Heart right ventricle (tissue), 16 donors: ENCODE results near the gene PHLDA3. TPM values are rescaled to one million over a fixed set of nuclear protein-coding genes. Genes with fewer than 3 reads are reported as not detected.
"Not testable (repeated sequence)": the region's sequence is repeated elsewhere in the genome, so short reads cannot be mapped to it uniquely, and the experiment has no call there.

Experiments used
- ATAC-seq, 8 donors: fragments of 200-7000 bp; cut with Tn5 transposase; one replicate each; pipeline ENCODE4 v1.9.1; 2020; ENCODE audit warnings: mild to moderate bottlenecking in 8 of 8, moderate library complexity in 8 of 8, moderate number of reproducible peaks in 1 of 8
- DNase-seq, 2 donors: peaks; one replicate each; pipeline ENCODE4 v3.0.0-alpha.2; 2020
- H3K27ac ChIP-seq, 10 donors: fragments of 200-600 bp; sonication (generic) in 2 of 10; one replicate each; pipeline versions ENCODE4 v1.5.0 to v1.8.0; 2020 to 2022; ENCODE audit warnings: mild to moderate bottlenecking in 3 of 10
- H3K27me3 ChIP-seq, 7 donors: fragments of 200-600 bp; one replicate each; pipeline ENCODE4 v1.8.0; 2021 to 2022; ENCODE audit warnings: mild to moderate bottlenecking in 2 of 7
- H3K36me3 ChIP-seq, 9 donors: fragments of 200-600 bp; sonication (generic) in 1 of 9; one replicate each; pipeline versions ENCODE4 v1.5.0 to v1.8.0; 2020 to 2022; ENCODE audit warnings: mild to moderate bottlenecking in 2 of 9
- H3K4me1 ChIP-seq, 9 donors: fragments of 200-600 bp; sonication (generic) in 1 of 9; one replicate each; pipeline versions ENCODE4 v1.5.0 to v1.8.0; 2020 to 2022; ENCODE audit warnings: mild to moderate bottlenecking in 4 of 9
- H3K4me3 ChIP-seq, 10 donors: fragments of 200-600 bp; sonication (generic) in 2 of 10; one replicate each; pipeline versions ENCODE4 v1.5.0 to v1.8.0; 2020 to 2022; ENCODE audit warnings: mild to moderate bottlenecking in 7 of 10, moderate library complexity in 2 of 10
- H3K9me3 ChIP-seq, 11 donors: fragments of 200-600 bp in 10 of 11; sonication (generic) in 2 of 11; one replicate each; pipeline versions ENCODE4 v1.5.0 to v1.8.0; 2013 to 2022; ENCODE audit warnings: mild to moderate bottlenecking in 2 of 11, control low read depth in 1 of 11, moderate library complexity in 1 of 11
- WGBS, 2 donors: extraction: QIAGEN DNeasy Blood & Tissue Kit; methylation state at CpG; one replicate each; pipeline ENCODE4 v1.1.7; 2013; ENCODE audit warnings: inconsistent platforms in 1 of 2; 5-methylcytosine and 5-hydroxymethylcytosine counted together
- intact Hi-C, 10 donors: fragments of 100-400 bp; cut with DNase I; formaldehyde crosslinking; loops; one replicate each; pipeline versions ENCODE4 v1.11.1 to v1.14.2; 2022
- polyA plus RNA-seq, 2 donors: library from polyadenylated mRNA; stranded (reverse); fragments of 200-250 nt; gene quantifications; one replicate each; pipeline ENCODE4 v1.2.3, GENCODE V29; 2013
- total RNA-seq, 10 donors: library from RNA; stranded (reverse); fragmentation: NEBNext Ultra II Directional in 3 of 10; extraction: Animal tissue kit (Norgen Biotek cat#: 25700) in 3 of 10; gene quantifications; one replicate each; pipeline versions ENCODE4 v1.2.1 to v1.2.4, GENCODE V29; 2021 to 2023
- TF ChIP-seq, protein P1 (sequence below), 9 donors: fragments of 200-600 bp; sonication (generic) in 2 of 9; IDR thresholded peaks; one replicate each; pipeline versions ENCODE4 v1.5.0 to v1.8.0; 2021 to 2022; ENCODE audit warnings: antibody characterized with exemption in 9 of 9, mild to moderate bottlenecking in 5 of 9, moderate library complexity in 1 of 9
- donor health status: Arrhythmogenic right ventricular cardiomyopathy.
- donor health status: ischemic (EF 13 %, LVEDD 7.1; RV severe dilation, severe dysfunction).
- donor health status: healthy with polysubstance abuse.
- donor health status: DM: no; HTN: yes; CAD: no.
- donor health status: DM: no; HTN: no; CAD: no.
- donor health status: ischemic (EF 25% LVEDD 6.9; RV normal size, moderate dysfunction).
- donor health status: ischemic (EF 25% LVEDD 5.7; RV mildly dilated, moderate dysfunction).
- donor health status: healthy.
- donor health status: DM: yes; HTN: yes; CAD: no.
- donor health status: Ischemic cardiomyopathy.
- donor health status: ischemic (EF 35%, LVEDD 5.7; RV mildly dilated, moderate dysfunction).
- donor health status: nonischemic (EF 11% LVEDD 7.7; RV severe dilation, severe dysfunction).
- donor health status: DM: yes; HTN: yes; CAD: no.
- donor health status: PGD.
- donor health status: ischemic (EF 29% LVEDD 5.4; RV normal size, mild dysfunction).
- donor health status: nonischemic (EF 23%, LVEDD 6.1; RV moderate dilation, normal function).

PHLDA3 gene
- total and polyA plus RNA-seq, 12 donors, result 14.4 to 40.0 (median 23.6) TPM

DNA sequence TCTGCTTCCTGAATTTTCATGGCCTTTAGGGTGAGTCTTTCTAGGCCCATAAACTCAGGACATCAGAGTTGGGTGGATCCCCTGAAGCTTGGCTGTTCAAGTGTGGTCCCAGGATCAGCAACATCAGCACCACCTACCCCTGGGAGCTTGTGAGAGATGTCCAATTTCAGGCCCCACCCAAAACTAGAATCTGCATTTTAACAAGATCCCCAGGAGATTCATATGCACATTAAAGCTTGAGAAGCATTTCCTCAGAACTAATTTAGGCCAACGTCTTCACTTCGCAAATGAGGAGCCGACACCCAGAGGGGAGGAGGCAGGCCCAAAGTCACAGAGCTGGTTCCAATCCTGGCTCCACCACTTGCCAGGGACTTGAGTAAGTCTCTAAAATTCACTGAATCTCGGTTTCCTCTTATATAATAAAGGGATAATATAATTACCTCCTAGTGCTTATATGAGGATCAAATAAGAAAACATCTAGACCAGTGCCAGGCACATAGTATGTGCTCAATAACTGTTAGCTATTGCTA, 10.3 kb upstream of the PHLDA3 start:
- no peaks in the 10 kb centered on the region for H3K9me3 ChIP-seq
- no peak overlapping the region for H3K4me3 ChIP-seq
- peak overlapping the region in 6 of 10 donors; percentile 46 to 81 (median 73) for H3K27ac ChIP-seq
- no peak for ATAC-seq
- intact Hi-C loops, result loop anchor here in 2 of 10 donors (1.0 to 5.0 kb wide), 2 partner anchors 31 to 42 kb away; no protein-coding TSS in a partner anchor
- peaks cover 9 to 38% (median 27%) of the 10 kb centered on the region in 9 donors for H3K4me1 ChIP-seq
- 76% methylated on average over 4 of the region's 4 CpGs for WGBS, 2 donors
- DNase-seq, result no peak
- peaks cover 0 to 9% (median 0%) of the 10 kb centered on the region in 7 donors for H3K27me3 ChIP-seq
- peaks cover 0 to 15% (median 3%) of the 10 kb centered on the region in 9 donors for H3K36me3 ChIP-seq
- TF ChIP-seq, protein P1, sequence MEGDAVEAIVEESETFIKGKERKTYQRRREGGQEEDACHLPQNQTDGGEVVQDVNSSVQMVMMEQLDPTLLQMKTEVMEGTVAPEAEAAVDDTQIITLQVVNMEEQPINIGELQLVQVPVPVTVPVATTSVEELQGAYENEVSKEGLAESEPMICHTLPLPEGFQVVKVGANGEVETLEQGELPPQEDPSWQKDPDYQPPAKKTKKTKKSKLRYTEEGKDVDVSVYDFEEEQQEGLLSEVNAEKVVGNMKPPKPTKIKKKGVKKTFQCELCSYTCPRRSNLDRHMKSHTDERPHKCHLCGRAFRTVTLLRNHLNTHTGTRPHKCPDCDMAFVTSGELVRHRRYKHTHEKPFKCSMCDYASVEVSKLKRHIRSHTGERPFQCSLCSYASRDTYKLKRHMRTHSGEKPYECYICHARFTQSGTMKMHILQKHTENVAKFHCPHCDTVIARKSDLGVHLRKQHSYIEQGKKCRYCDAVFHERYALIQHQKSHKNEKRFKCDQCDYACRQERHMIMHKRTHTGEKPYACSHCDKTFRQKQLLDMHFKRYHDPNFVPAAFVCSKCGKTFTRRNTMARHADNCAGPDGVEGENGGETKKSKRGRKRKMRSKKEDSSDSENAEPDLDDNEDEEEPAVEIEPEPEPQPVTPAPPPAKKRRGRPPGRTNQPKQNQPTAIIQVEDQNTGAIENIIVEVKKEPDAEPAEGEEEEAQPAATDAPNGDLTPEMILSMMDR (IDR thresholded peaks at IDR 0.05), result no peak

DNA sequence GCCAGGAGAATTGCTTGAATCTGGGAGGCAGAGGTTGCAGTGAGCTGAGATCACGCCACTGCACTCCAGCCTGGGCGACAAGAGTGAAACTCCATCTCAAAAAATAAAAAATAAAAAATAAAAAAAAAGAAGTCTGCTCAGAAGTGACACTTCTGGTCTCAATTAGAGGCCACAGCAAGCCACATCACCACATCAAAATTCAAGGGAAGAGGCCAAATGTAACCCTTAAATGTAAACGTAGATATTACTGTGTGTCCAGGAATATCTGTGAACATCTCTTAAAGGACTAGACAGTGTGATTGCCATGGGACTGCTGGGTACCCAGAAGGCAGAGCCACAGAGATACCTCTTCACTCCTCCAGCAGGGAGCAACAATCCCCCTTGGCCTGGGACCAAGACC, 9.7 kb upstream of the PHLDA3 start:
- H3K27me3 ChIP-seq, H3K9me3 ChIP-seq, DNase-seq, H3K36me3 ChIP-seq, H3K4me3 ChIP-seq, ATAC-seq: not testable (repeated sequence)
- intact Hi-C loops, result loop anchor here in 2 of 10 donors (1.0 to 5.0 kb wide), 2 partner anchors 30 to 41 kb away; no protein-coding TSS in a partner anchor
- WGBS, 2 donors, result 86 to 87% methylated on average over 3 of the region's 3 CpGs
- Histone ChIP-seq H3K4me1 (peaks cover 9 to 38% (median 27%) of the 10 kb centered on the region in 9 donors), H3K27ac (peak overlapping the region in 1 of 10 donors; percentile 81)

DNA sequence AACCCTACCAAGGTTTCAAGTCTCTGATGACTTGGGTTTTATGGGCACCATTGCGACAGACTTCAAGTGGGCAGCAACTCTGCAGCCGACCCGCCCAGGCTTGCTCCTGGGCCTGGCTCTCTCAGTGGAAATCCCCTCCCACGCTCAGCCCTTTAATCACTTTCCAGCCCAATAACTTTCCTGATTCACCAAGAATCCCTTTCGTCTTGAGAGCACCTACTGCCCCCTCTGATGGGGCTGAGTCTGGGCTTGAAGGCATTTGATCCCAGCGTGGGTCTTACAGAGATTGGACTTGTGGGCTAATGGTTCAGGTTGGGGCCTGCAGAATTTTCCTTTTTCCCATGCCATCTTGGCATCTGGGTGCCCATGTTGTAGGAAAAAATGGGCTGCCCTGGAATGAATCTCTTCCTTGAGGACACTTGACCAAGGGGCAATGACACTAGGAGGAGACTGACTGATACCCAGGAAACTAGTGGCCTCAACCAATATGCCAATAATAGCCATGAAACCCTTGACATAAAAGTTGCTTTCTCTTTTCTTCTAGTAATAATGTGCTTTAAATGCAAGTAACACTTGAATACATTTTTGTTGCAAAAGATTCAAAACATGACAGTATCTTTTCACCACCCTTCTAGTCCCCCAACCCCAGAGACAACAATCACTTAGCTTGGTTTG, 7.8 kb upstream of the PHLDA3 start:
- Histone ChIP-seq H3K27ac (no peak overlapping the region), H3K36me3 (no peaks in the 10 kb centered on the region), H3K4me1 (peaks cover 9 to 29% (median 20%) of the 10 kb centered on the region in 9 donors), H3K9me3 (no peaks in the 10 kb centered on the region), H3K27me3 (peaks cover 0 to 7% (median 0%) of the 10 kb centered on the region in 7 donors), H3K4me3 (no peak overlapping the region)
- intact Hi-C loops, result loop anchor here in 1 of 10 donors (5.0 kb wide), 1 partner anchor 40 kb away; no protein-coding TSS in a partner anchor
- 89 to 91% methylated on average over 6 of the region's 6 CpGs for WGBS, 2 donors
- DNase-seq (no peak), ATAC-seq (no peak)
- TF ChIP-seq, protein P1 (IDR thresholded peaks at IDR 0.05), result no peak

DNA sequence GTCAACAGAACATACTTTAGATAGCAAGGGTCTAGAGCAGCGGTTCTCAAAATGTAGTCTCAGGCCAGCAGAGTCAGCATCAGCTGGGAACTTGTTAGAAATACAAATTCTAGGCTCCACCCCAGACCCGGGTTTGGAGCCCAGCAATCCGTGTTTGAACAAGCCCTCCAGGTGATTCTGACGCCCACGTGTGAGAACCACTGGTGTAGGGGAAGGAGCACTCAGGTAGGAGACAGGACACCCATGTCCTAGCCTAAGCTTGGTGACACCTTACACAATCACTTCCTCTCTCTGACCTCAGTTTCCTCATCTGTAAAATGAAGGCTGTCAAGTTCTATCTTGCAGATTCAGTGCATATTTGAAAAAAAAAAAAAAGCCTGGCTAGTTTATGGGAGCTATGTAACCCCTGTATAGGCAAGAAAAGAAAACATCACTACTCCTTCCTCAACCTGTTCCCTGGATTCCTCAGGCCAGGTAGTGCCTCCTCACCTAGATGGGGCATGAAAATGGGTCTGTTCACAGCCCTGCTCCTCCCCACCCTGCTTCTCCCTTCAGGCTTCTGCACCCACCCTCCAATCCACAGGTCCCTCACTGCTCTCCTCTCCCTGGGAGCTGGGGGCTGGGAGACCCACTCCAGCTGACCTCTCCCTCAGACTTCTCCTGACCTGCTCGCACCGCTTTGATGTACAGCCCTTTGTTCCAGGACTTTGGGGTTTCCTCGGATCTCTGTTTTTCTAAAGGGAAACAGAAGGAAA, 7.1 kb upstream of the PHLDA3 start:
- no peaks in the 10 kb centered on the region for H3K9me3 ChIP-seq
- no peaks in the 10 kb centered on the region for H3K36me3 ChIP-seq
- TF ChIP-seq, protein P1 (IDR thresholded peaks at IDR 0.05), result no peak
- ATAC-seq (no peak), DNase-seq (no peak)
- WGBS, 2 donors, result 85 to 88% methylated on average over 8 of the region's 8 CpGs
- H3K4me3 ChIP-seq, result no peak overlapping the region
- H3K4me1 ChIP-seq, result peaks cover 2 to 23% (median 12%) of the 10 kb centered on the region in 9 donors
- H3K27ac ChIP-seq, result no peak overlapping the region
- intact Hi-C loops, result loop anchor here in 1 of 10 donors (5.0 kb wide), 1 partner anchor 39 kb away; no protein-coding TSS in a partner anchor
- peaks cover 0 to 3% (median 0%) of the 10 kb centered on the region in 7 donors for H3K27me3 ChIP-seq
